H1 (cell line): Measurements from ENCODE around the gene SLX4IP. TPM values are rescaled to one million over a fixed set of nuclear protein-coding genes. Genes with fewer than 3 reads are reported as not detected.
A peak's percentile ranks its signal among the peaks of the same experiment; 100 is the strongest.

ENCODE experiments used
- CTCF ChIA-PET: fragments of 300-600 bp; sonication (Branson Sonifier 250); formaldehyde crosslinking; loops from one replicate; lab custom pipeline; 2021; ENCODE audit not compliant: partially characterized antibody; lab: Charles Lee
- POLR2A ChIA-PET: fragments of 300-600 bp; sonication (Branson Sonifier 250); formaldehyde crosslinking; loops from one replicate; lab custom pipeline; 2021; ENCODE audit warnings: inconsistent platforms; ENCODE audit not compliant: partially characterized antibody; lab: Charles Lee
- DNase-seq, 2 experiments: peaks; one replicate each; pipeline versions ENCODE4 v3.0.0 to v3.0.0-alpha.2; 2010 to 2022; ENCODE audit warnings: low spot score in 2 of 2, low read depth in 1 of 2, mixed read lengths in 1 of 2
- FAIRE-seq: peaks from 2 replicates; lab custom pipeline; 2011; peaks lifted over from hg19 to GRCh38; lab: Jason Lieb, UNC
- H2AFZ ChIP-seq: 2 replicates; pipeline ENCODE4 v1.8.1; 2012; ENCODE audit warnings: low read length, inconsistent platforms
- H2AK5ac ChIP-seq: 2 replicates; pipeline ENCODE4 v1.6.1; 2013; ENCODE audit warnings: low read depth, low read length
- H2BK120ac ChIP-seq: replicated peaks from 2 replicates; pipeline ENCODE3; 2013; ENCODE audit warnings: low read depth, low read length, inconsistent platforms
- H2BK12ac ChIP-seq: 2 replicates; pipeline ENCODE4 v1.6.1; 2013; ENCODE audit warnings: low read depth, low read length
- H2BK15ac ChIP-seq: 2 replicates; pipeline ENCODE4 v1.6.1; 2013; ENCODE audit warnings: low read length
- H2BK20ac ChIP-seq: 2 replicates; pipeline ENCODE4 v1.6.1; 2013; ENCODE audit warnings: low read length
- H2BK5ac ChIP-seq: 2 replicates; pipeline ENCODE4 v1.6.1; 2013; ENCODE audit warnings: low read depth, low read length
- H3K14ac ChIP-seq: 2 replicates; pipeline ENCODE4 v1.6.1; 2013; ENCODE audit warnings: inconsistent platforms; ENCODE audit not compliant: insufficient read length
- H3K18ac ChIP-seq: 2 replicates; pipeline ENCODE4 v1.6.1; 2013; ENCODE audit warnings: low read length; ENCODE audit errors: extremely low read depth
- H3K23ac ChIP-seq: 2 replicates; pipeline ENCODE4 v1.6.1; 2013; ENCODE audit warnings: inconsistent platforms; ENCODE audit not compliant: insufficient read length
- H3K23me2 ChIP-seq: 2 replicates; pipeline ENCODE4 v1.6.1; 2013; ENCODE audit warnings: low read depth, low read length
- H3K27ac ChIP-seq: 2 replicates; pipeline ENCODE4 v1.6.1; 2011; ENCODE audit warnings: low read depth, low read length, inconsistent platforms
- H3K27me3 ChIP-seq, 4 experiments: replicated peaks in 1 of 4; 1 replicate in 1 of 4; 2 replicates in 3 of 4; pipeline versions ENCODE4 v1.6.1 to v1.8.1; 2011 to 2013; ENCODE audit warnings: low read length in 3 of 4, mild to moderate bottlenecking in 3 of 4, inconsistent platforms in 2 of 4, mixed read lengths in 2 of 4, moderate library complexity in 1 of 4; ENCODE audit not compliant: control insufficient read depth in 3 of 4, insufficient read depth in 3 of 4; ENCODE audit errors: extremely low read depth in 1 of 4
- H3K36me3 ChIP-seq, 4 experiments: 2 replicates each; pipeline versions ENCODE4 v1.6.1 to v1.8.1; 2011 to 2013; ENCODE audit warnings: mild to moderate bottlenecking in 4 of 4, low read length in 3 of 4, moderate library complexity in 2 of 4, control low read depth in 1 of 4, inconsistent platforms in 1 of 4; ENCODE audit not compliant: insufficient read depth in 4 of 4, control insufficient read depth in 2 of 4
- H3K4ac ChIP-seq: replicated peaks from 2 replicates; pipeline ENCODE3; 2013; ENCODE audit warnings: low read length, low read depth, mixed read lengths, inconsistent platforms; ENCODE audit not compliant: insufficient read length
- H3K4me1 ChIP-seq, 4 experiments: replicated peaks in 1 of 4; 1 replicate in 1 of 4; 2 replicates in 3 of 4; pipeline versions ENCODE4 v1.6.1 to v1.8.1; 2011 to 2013; ENCODE audit warnings: low read length in 3 of 4, inconsistent platforms in 2 of 4, mixed read lengths in 1 of 4; ENCODE audit not compliant: insufficient read depth in 4 of 4, control insufficient read depth in 3 of 4
- H3K4me2 ChIP-seq, 2 experiments: 2 replicates each; pipeline versions ENCODE4 v1.6.1 to v1.8.1; 2011 to 2013; ENCODE audit warnings: low read depth in 2 of 2, low read length in 2 of 2, control low read depth in 1 of 2, inconsistent platforms in 1 of 2, mild to moderate bottlenecking in 1 of 2; ENCODE audit not compliant: insufficient read depth in 1 of 2
- H3K4me3 ChIP-seq, 4 experiments: fragments of 200-600, 300-600 bp in 1 of 4; sonication (generic), shearing (Covaris generic), sonication (Bioruptor Twin) in 1 of 4; 2 replicates each; pipeline versions ENCODE4 v1.5.1 to v1.8.1; 2011 to 2016; ENCODE audit warnings: low read length in 4 of 4, low read depth in 3 of 4, control low read depth in 2 of 4, inconsistent platforms in 2 of 4, mild to moderate bottlenecking in 2 of 4, mixed read lengths in 1 of 4, moderate library complexity in 1 of 4; ENCODE audit not compliant: insufficient read depth in 2 of 4; ENCODE audit errors: extremely low read depth in 1 of 4
- H3K56ac ChIP-seq: replicated peaks from 2 replicates; pipeline ENCODE3; 2013; ENCODE audit warnings: low read depth, mild to moderate bottlenecking, mixed read lengths, low read length, inconsistent platforms; ENCODE audit not compliant: insufficient read length
- H3K79me1 ChIP-seq: 2 replicates; pipeline ENCODE4 v1.6.1; 2013; ENCODE audit warnings: low read depth, low read length, control low read depth
- H3K79me2 ChIP-seq, 2 experiments: 2 replicates each; pipeline versions ENCODE4 v1.6.1 to v1.8.1; 2012 to 2013; ENCODE audit warnings: low read length in 2 of 2, mild to moderate bottlenecking in 2 of 2, inconsistent platforms in 1 of 2; ENCODE audit not compliant: insufficient read depth in 2 of 2, control insufficient read depth in 1 of 2
- H3K9ac ChIP-seq, 4 experiments: replicated peaks in 1 of 4; 1 replicate in 1 of 4; 2 replicates in 3 of 4; pipeline versions ENCODE4 v1.6.1 to v1.8.1; 2011 to 2013; ENCODE audit warnings: low read depth in 3 of 4, low read length in 3 of 4, control low read depth in 2 of 4, mild to moderate bottlenecking in 2 of 4, moderate library complexity in 2 of 4, inconsistent platforms in 1 of 4; ENCODE audit errors: extremely low read depth in 1 of 4
- H3K9me3 ChIP-seq, 2 experiments: 2 replicates each; pipeline versions ENCODE4 v1.6.1 to v1.8.1; 2012 to 2013; ENCODE audit warnings: mild to moderate bottlenecking in 2 of 2, moderate library complexity in 2 of 2, control low read depth in 1 of 2, inconsistent platforms in 1 of 2, low read depth in 1 of 2, low read length in 1 of 2, mixed read lengths in 1 of 2; ENCODE audit not compliant: insufficient read depth in 2 of 2
- H4K20me1 ChIP-seq, 2 experiments: replicated peaks in 1 of 2; 2 replicates each; pipeline versions ENCODE3 to v1.8.1; 2011 to 2013; ENCODE audit warnings: inconsistent platforms in 2 of 2, low read length in 2 of 2, mild to moderate bottlenecking in 1 of 2; ENCODE audit not compliant: insufficient read depth in 2 of 2, control insufficient read depth in 1 of 2
- H4K5ac ChIP-seq: 2 replicates; pipeline ENCODE4 v1.6.1; 2013; ENCODE audit warnings: low read length, low read depth, mixed read lengths, inconsistent platforms; ENCODE audit not compliant: insufficient read length
- H4K8ac ChIP-seq: 2 replicates; pipeline ENCODE4 v1.8.0; 2013; ENCODE audit warnings: mild to moderate bottlenecking, moderate library complexity, low read length, inconsistent platforms; ENCODE audit not compliant: insufficient read depth; ENCODE audit errors: extremely low read depth
- H4K91ac ChIP-seq: replicated peaks from 2 replicates; pipeline ENCODE3; 2013; ENCODE audit warnings: low read length, mixed read lengths, inconsistent platforms; ENCODE audit not compliant: insufficient read length
- CBX8 ChIP-seq: fragments of 300-800, 300-1000 bp; sonication (generic); IDR thresholded peaks from 2 replicates; pipeline ENCODE4 v1.7.1; 2016; ENCODE audit warnings: low read depth, low read length, borderline replicate concordance
- EZH2 ChIP-seq: fragments of 200-600 bp; sonication (generic); IDR thresholded peaks from 2 replicates; pipeline ENCODE4 v1.7.1; 2012; ENCODE audit warnings: low read depth, mild to moderate bottlenecking, moderate library complexity, low read length, inconsistent platforms; ENCODE audit not compliant: severe bottlenecking
- FOSL1 ChIP-seq: IDR thresholded peaks from 2 replicates; pipeline ENCODE4 v1.6.1; 2011; ENCODE audit warnings: mild to moderate bottlenecking, low read depth, low read length, moderate library complexity; ENCODE audit not compliant: insufficient read depth
- GTF2F1 ChIP-seq: IDR thresholded peaks from 2 replicates; pipeline ENCODE4 v1.6.1; 2012; ENCODE audit warnings: low read depth, low read length, improper control_type of control experiment, borderline replicate concordance
- MAFK ChIP-seq: IDR thresholded peaks from 2 replicates; pipeline ENCODE4 v1.6.1; 2012; ENCODE audit warnings: low read depth, mild to moderate bottlenecking, improper control_type of control experiment, low read length
- NANOG ChIP-seq: IDR thresholded peaks from 2 replicates; pipeline ENCODE4 v1.6.1; 2011; ENCODE audit warnings: low read length, low read depth, mild to moderate bottlenecking, inconsistent platforms; ENCODE audit not compliant: insufficient read depth, poor library complexity, severe bottlenecking
- RXRA ChIP-seq: IDR thresholded peaks from 2 replicates; pipeline ENCODE4 v1.6.1; 2011; ENCODE audit warnings: low read depth, mild to moderate bottlenecking, low read length, moderate library complexity; ENCODE audit not compliant: insufficient read depth
- SIRT6 ChIP-seq: IDR thresholded peaks from one replicate; pipeline ENCODE4 v1.7.1; 2012; ENCODE audit warnings: low read length, inconsistent platforms
- SP2 ChIP-seq: IDR thresholded peaks from 2 replicates; pipeline ENCODE4 v1.6.1; 2012; ENCODE audit warnings: mild to moderate bottlenecking, low read length, inconsistent platforms
- WGBS, 2 experiments: shearing (Covaris generic) in 1 of 2; methylation state at CpG; one replicate each; pipeline versions ENCODE4 v1.1.6 to v1.1.7; 2013 to 2015; ENCODE audit warnings: low lambda C conversion rate in 2 of 2, mixed read lengths in 2 of 2, inconsistent platforms in 1 of 2, low coverage in 1 of 2, missing lambda C conversion rate in 1 of 2; ENCODE audit not compliant: insufficient replicate concordance in 2 of 2, insufficient coverage in 1 of 2, insufficient read length in 1 of 2; ENCODE audit errors: extremely low coverage in 1 of 2, missing lambda C conversion rate in 1 of 2; 5-methylcytosine and 5-hydroxymethylcytosine counted together
- polyA plus RNA-seq, 7 experiments: library from polyadenylated mRNA; depleted of rRNA in 3 of 7; stranded (reverse) in 5 of 7; unstranded in 2 of 7; fragments of >200 nt in 5 of 7; fragments of 200-250 nt in 2 of 7; gene quantifications; 1 replicate in 5 of 7; 2 replicates in 1 of 7; 4 replicates in 1 of 7; pipeline versions ENCODE4 v1.2.1 to v1.2.3, GENCODE V29; 2011 to 2013; ENCODE audit warnings: missing spikeins in 2 of 7, mixed read lengths in 2 of 7
- total RNA-seq: library from RNA; stranded (reverse); fragmentation: NEBNext Ultra II Directional; extraction: Animal tissue kit (Norgen Biotek cat#: 25700); gene quantifications from 2 replicates; pipeline ENCODE4 v1.2.1, GENCODE V29; 2021
- TF ChIP-seq, protein P1 (sequence below): IDR thresholded peaks from 2 replicates; pipeline ENCODE4 v1.6.1; 2011; ENCODE audit warnings: low read depth, mild to moderate bottlenecking, low read length; ENCODE audit not compliant: insufficient read depth
- TF ChIP-seq, protein P2 (sequence below): IDR thresholded peaks from 2 replicates; pipeline ENCODE4 v1.6.1; 2012; ENCODE audit warnings: inconsistent platforms

Gene SLX4IP
- total and polyA plus RNA-seq, 2 of the 8 experiments (the other 6 are each of a cell fraction or from before 2014, with no cell fraction given), result 2.4 to 8.7 TPM

GRCh38 chr20:10668677-10669368, 233.7 kb downstream of the SLX4IP start:
- Histone ChIP-seq H4K5ac (no peak overlapping the region), H2BK20ac (no peak overlapping the region), H3K27ac (no peak overlapping the region), H3K4me1 (peaks cover 20 to 36% (median 29%) of the 10 kb centered on the region in 4 experiments), H3K27me3 (no peaks in the 10 kb centered on the region; a peak in 1 of 7 replicates), H2BK15ac (no peak overlapping the region), H4K8ac (no peak overlapping the region), H3K23ac (no peak overlapping the region), H4K91ac (no peak overlapping the region), H3K4me3 (no peak overlapping the region), H3K36me3 (peaks cover 0 to 25% (median 5%) of the 10 kb centered on the region in 4 experiments; a peak in 4 of 8 replicates), H2AK5ac (0 out of 2 replicates have a peak overlapping the region, but pooled peaks have one; percentile 55), H2AFZ (no peak overlapping the region), H3K9me3 (no peaks in the 10 kb centered on the region; a peak in 1 of 4 replicates), H3K56ac (no peak overlapping the region), H3K23me2 (peaks cover 14% of the 10 kb centered on the region), H2BK5ac (no peak overlapping the region), H3K79me2 (peaks cover 13 to 88% of the 10 kb centered on the region in 2 experiments), H4K20me1 (peaks cover 0 to 12% of the 10 kb centered on the region in 2 experiments), H3K14ac (no peak overlapping the region), H3K4ac (no peak overlapping the region), H3K18ac (no peak overlapping the region), H3K9ac (no peak overlapping the region), H2BK12ac (peak overlapping the region; percentile 76; the same call in 1 of the 2 replicates), H2BK120ac (no peak overlapping the region), H3K79me1 (peaks cover 4% of the 10 kb centered on the region), H3K4me2 (no peak overlapping the region)
- WGBS, 2 experiments, result 94% methylated on average over 7 of the region's 7 CpGs; no CpG with 5 or more reads in 1 of the 2 experiments
- DNase-seq (no peak), FAIRE-seq (no peak)
- ChIA-PET CTCF (interaction anchor here (0.6 to 1.0 kb wide), 4 partner anchors 19 to 216 kb away, joined by 3 to 4 read pairs (median 3); no protein-coding TSS in a partner anchor), POLR2A (interaction anchor here (0.6 kb wide), 1 partner anchor 476 kb away, joined by 3 read pairs; no protein-coding TSS in a partner anchor)
- TF ChIP-seq, protein P1, sequence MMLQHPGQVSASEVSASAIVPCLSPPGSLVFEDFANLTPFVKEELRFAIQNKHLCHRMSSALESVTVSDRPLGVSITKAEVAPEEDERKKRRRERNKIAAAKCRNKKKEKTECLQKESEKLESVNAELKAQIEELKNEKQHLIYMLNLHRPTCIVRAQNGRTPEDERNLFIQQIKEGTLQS, result no peak
- no peak for TF ChIP-seq FOSL1
- TF ChIP-seq EZH2, result no peak
- TF ChIP-seq SP2, result no peak
- no peak for TF ChIP-seq CBX8
- TF ChIP-seq GTF2F1, result no peak
- TF ChIP-seq RXRA, result no peak
- TF ChIP-seq, protein P2, sequence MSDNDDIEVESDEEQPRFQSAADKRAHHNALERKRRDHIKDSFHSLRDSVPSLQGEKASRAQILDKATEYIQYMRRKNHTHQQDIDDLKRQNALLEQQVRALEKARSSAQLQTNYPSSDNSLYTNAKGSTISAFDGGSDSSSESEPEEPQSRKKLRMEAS, result no peak
- no peak for TF ChIP-seq NANOG
- TF ChIP-seq SIRT6, result no peak
- TF ChIP-seq MAFK, result no peak
